HCT116 (cell line): ENCODE results near the gene ISM1. TPM values are rescaled to one million over a fixed set of nuclear protein-coding genes. Genes with fewer than 3 reads are reported as not detected.

ENCODE experiments used
- ATAC-seq: fragments of 200-7000 bp; cut with Tn5 transposase; 2 replicates; pipeline ENCODE4 v1.9.1; 2020; ENCODE audit warnings: mild to moderate bottlenecking, moderate library complexity
- BruUV-seq: library from RNA; stranded (reverse); fragments of 400-500 nt; replicated peaks from 2 replicates; lab custom pipeline; 2021; lab: Mats Ljungman, UMichigan
- CTCF ChIA-PET: fragments of 300-600 bp; sonication (Branson Sonifier 250); formaldehyde crosslinking; loops from one replicate; lab custom pipeline; 2021; ENCODE audit warnings: antibody characterized with exemption; lab: Charles Lee
- POLR2A ChIA-PET: fragments of 300-600, 350-600 bp; sonication (Branson Sonifier 250); formaldehyde crosslinking; loops from one replicate; lab custom pipeline; 2021; ENCODE audit warnings: antibody characterized with exemption; lab: Charles Lee
- RAD21 ChIA-PET, 2 experiments: fragments of 300-600 bp; sonication (Branson Sonifier 250); formaldehyde crosslinking; loops; one replicate each; lab custom pipeline; 2023; ENCODE audit warnings: low total read pairs in 2 of 2; ENCODE audit not compliant: uncharacterized antibody in 2 of 2, unreplicated experiment in 2 of 2, low non-redundant PET in 1 of 2; lab: Charles Lee
- DNase-seq: peaks from one replicate; pipeline ENCODE4 v3.0.0-alpha.2; 2010; ENCODE audit warnings: low read depth, low spot score
- H2AFZ ChIP-seq: fragments of 200-600 bp; shearing (Covaris generic), sonication (generic); 2 replicates; pipeline ENCODE4 v1.6.1; 2017; ENCODE audit warnings: low read depth, mixed run types, mixed read lengths, antibody characterized with exemption, low read length; ENCODE audit not compliant: poor library complexity, severe bottlenecking
- H3K27ac ChIP-seq: 2 replicates; pipeline ENCODE4 v1.5.1; 2012; ENCODE audit warnings: low read depth, low read length
- H3K27me3 ChIP-seq: fragments of 200-600 bp; sonication (generic); 2 replicates; pipeline ENCODE4 v1.6.1; 2016; ENCODE audit warnings: mixed run types, low read length, mixed read lengths; ENCODE audit not compliant: insufficient read depth
- H3K36me3 ChIP-seq, 2 experiments: fragments of 200-500 bp in 1 of 2; fragments of 200-600 bp in 1 of 2; sonication (Bioruptor generic) in 1 of 2; sonication (generic) in 1 of 2; 2 replicates each; pipeline versions ENCODE4 v1.5.1 to v1.6.1; 2014 to 2016; ENCODE audit warnings: low read length in 2 of 2, inconsistent platforms in 1 of 2, mixed read lengths in 1 of 2, mixed run types in 1 of 2; ENCODE audit not compliant: insufficient read depth in 2 of 2, control insufficient read depth in 1 of 2
- H3K4me1 ChIP-seq, 2 experiments: fragments of 200-600 bp in 1 of 2; sonication (generic) in 1 of 2; 2 replicates each; pipeline versions ENCODE4 v1.5.1 to v1.6.1; 2012 to 2017; ENCODE audit warnings: low read length in 2 of 2, inconsistent platforms in 1 of 2, mild to moderate bottlenecking in 1 of 2, mixed read lengths in 1 of 2, mixed run types in 1 of 2, moderate library complexity in 1 of 2; ENCODE audit not compliant: insufficient read depth in 2 of 2, control insufficient read depth in 1 of 2
- H3K4me2 ChIP-seq: fragments of 200-600 bp; sonication (generic); 2 replicates; pipeline ENCODE4 v1.6.1; 2017; ENCODE audit warnings: mixed run types, low read length, mixed read lengths
- H3K4me3 ChIP-seq, 2 experiments: fragments of 200-600 bp in 1 of 2; sonication (generic) in 1 of 2; replicated peaks in 1 of 2; 2 replicates each; pipeline ENCODE4 v1.5.1; 2011 to 2016; ENCODE audit warnings: low read length in 2 of 2, control low read depth in 1 of 2, low read depth in 1 of 2, mild to moderate bottlenecking in 1 of 2, mixed read lengths in 1 of 2, mixed run types in 1 of 2
- H3K79me2 ChIP-seq: fragments of 200-600 bp; sonication (generic); 2 replicates; pipeline ENCODE4 v1.6.1; 2017; ENCODE audit warnings: mild to moderate bottlenecking, mixed run types, low read length, moderate library complexity, mixed read lengths; ENCODE audit not compliant: insufficient read depth
- H3K9ac ChIP-seq: fragments of 200-600 bp; sonication (generic); 2 replicates; pipeline ENCODE4 v1.6.1; 2016; ENCODE audit warnings: low read length, mixed read lengths
- H3K9me2 ChIP-seq: fragments of 200-600 bp; sonication (generic), shearing (Covaris generic); 2 replicates; pipeline ENCODE4 v1.6.1; 2017; ENCODE audit warnings: mixed run types, mild to moderate bottlenecking, moderate library complexity; ENCODE audit not compliant: insufficient read depth
- H3K9me3 ChIP-seq, 2 experiments: fragments of 200-500 bp in 1 of 2; fragments of 200-600 bp in 1 of 2; sonication (Bioruptor generic) in 1 of 2; sonication (generic) in 1 of 2; 2 replicates each; pipeline ENCODE4 v1.6.1; 2014 to 2017; ENCODE audit warnings: low read length in 2 of 2, mixed read lengths in 2 of 2, inconsistent platforms in 1 of 2, low read depth in 1 of 2, mild to moderate bottlenecking in 1 of 2, mixed run types in 1 of 2, moderate library complexity in 1 of 2; ENCODE audit not compliant: control insufficient read depth in 1 of 2, insufficient read depth in 1 of 2
- H4K20me1 ChIP-seq: fragments of 200-600 bp; sonication (generic), shearing (Covaris generic); 2 replicates; pipeline ENCODE4 v1.6.1; 2017; ENCODE audit warnings: mixed run types, mild to moderate bottlenecking, moderate library complexity; ENCODE audit not compliant: insufficient read depth
- ELF1 ChIP-seq: IDR thresholded peaks from 2 replicates; pipeline ENCODE4 v1.6.1; 2012; ENCODE audit warnings: low read depth, borderline replicate concordance
- EZH2 ChIP-seq: fragments of 200-600 bp; sonication (generic); IDR thresholded peaks from 2 replicates; pipeline ENCODE4 v1.6.1; 2017; ENCODE audit warnings: antibody characterized with exemption, mixed run types
- POLR2A ChIP-seq: IDR thresholded peaks from 2 replicates; pipeline ENCODE4 v1.7.0; 2011; ENCODE audit warnings: borderline replicate concordance; ENCODE audit not compliant: insufficient read depth, insufficient read length; ENCODE audit errors: extremely low read depth
- POLR2AphosphoS5 ChIP-seq: IDR thresholded peaks from 2 replicates; pipeline ENCODE4 v1.6.1; 2011; ENCODE audit warnings: mild to moderate bottlenecking, low read depth, low read length, moderate library complexity
- RAD21 ChIP-seq: IDR thresholded peaks from 2 replicates; pipeline ENCODE4 v1.6.1; 2012; ENCODE audit warnings: low read depth, mild to moderate bottlenecking
- SIN3A ChIP-seq: IDR thresholded peaks from 2 replicates; pipeline ENCODE4 v1.6.1; 2012; ENCODE audit warnings: low read depth
- SP1 ChIP-seq: IDR thresholded peaks from 2 replicates; pipeline ENCODE4 v1.6.1; 2012; ENCODE audit warnings: low read depth
- SRF ChIP-seq: IDR thresholded peaks from 2 replicates; pipeline ENCODE4 v1.6.1; 2012; ENCODE audit warnings: low read depth
- TCF7L2 ChIP-seq: IDR thresholded peaks from 2 replicates; pipeline ENCODE4 v1.7.0; 2011; ENCODE audit warnings: borderline replicate concordance, inconsistent platforms; ENCODE audit not compliant: insufficient read depth, insufficient read length; ENCODE audit errors: extremely low read depth
- YY1 ChIP-seq: IDR thresholded peaks from 2 replicates; pipeline ENCODE4 v1.6.1; 2011; ENCODE audit warnings: low read length, low read depth, moderate library complexity, mild to moderate bottlenecking; ENCODE audit not compliant: insufficient replicate concordance; ENCODE audit errors: extremely low read depth
- ZFX ChIP-seq: fragments of 450-650 bp; IDR thresholded peaks from 2 replicates; pipeline ENCODE4 v1.6.1; 2017
- intact Hi-C: fragments of 100-400 bp; cut with micrococcal nuclease; formaldehyde crosslinking; loops from 2 replicates; pipeline ENCODE4 v1.10.0; 2022
- total RNA-seq: library from RNA; stranded (reverse); gene quantifications from one replicate; pipeline ENCODE4 v1.2.1, GENCODE V29; 2021; ENCODE audit not compliant: unreplicated experiment
- TF ChIP-seq, protein P1 (sequence below), 3 experiments: fragments of 200-600 bp in 1 of 3; sonication (generic) in 1 of 3; IDR thresholded peaks in 2 of 3; conservative IDR thresholded peaks in 1 of 3; 2 replicates each; pipeline ENCODE4 v1.5.1; 2012 to 2017; ENCODE audit warnings: low read depth in 2 of 3, low read length in 2 of 3, antibody characterized with exemption in 1 of 3, borderline replicate concordance in 1 of 3, control low read depth in 1 of 3, mild to moderate bottlenecking in 1 of 3, mixed read lengths in 1 of 3, mixed run types in 1 of 3, moderate library complexity in 1 of 3; ENCODE audit not compliant: insufficient read depth in 1 of 3
- TF ChIP-seq, protein P2 (sequence below): IDR thresholded peaks from 2 replicates; pipeline ENCODE4 v1.6.1; 2012

ISM1 gene
- total RNA-seq, 1 experiment from 2014 or later: 0.37 TPM

DNA sequence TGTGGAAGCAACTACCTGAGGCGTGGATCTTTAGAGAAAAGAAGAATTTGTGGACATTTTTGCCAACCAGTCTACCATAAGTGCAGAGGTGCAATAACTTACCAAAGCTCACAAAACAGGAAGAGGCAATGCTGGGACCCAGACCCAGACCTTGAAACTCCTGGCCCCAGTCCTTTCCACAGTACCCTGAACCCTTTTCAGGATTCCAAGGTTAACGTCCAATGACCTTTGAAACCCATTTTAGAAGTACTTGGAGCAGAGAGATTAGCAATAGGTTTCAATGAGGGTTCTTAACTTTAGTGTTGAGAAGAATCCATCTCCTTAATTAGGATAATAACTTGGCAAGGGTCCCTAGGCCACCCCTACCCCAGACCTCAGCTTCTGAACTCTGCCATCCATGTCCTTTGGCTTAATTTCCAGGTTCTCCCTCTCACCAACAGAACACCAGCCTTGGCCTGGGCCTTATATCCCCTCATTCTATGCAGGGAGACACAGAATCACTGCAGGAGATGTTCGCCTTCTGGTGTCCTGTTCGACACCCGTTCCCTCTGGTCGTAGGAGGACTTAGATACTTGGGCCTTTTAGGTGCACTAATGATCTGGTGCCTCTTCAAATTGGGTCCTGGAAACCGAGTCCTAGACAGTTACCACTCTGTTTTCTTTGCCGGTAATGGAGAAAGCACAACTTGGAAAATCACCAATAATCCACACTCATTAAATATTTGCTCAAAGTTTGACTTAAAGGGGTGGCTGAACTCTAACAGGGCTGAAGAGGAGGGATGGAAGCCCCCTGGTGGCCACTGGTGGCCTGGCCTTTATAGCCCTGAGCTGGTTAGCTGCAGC lies 40.6 kb downstream of the ISM1 start:
- H3K79me2 ChIP-seq: no peaks in the 10 kb centered on the region
- POLR2A ChIA-PET: no interaction called here
- no peak overlapping the region for H2AFZ ChIP-seq
- ATAC-seq (peak; percentile 98), DNase-seq (peak; percentile 26)
- no peak overlapping the region for H3K9ac ChIP-seq
- CTCF ChIA-PET: interaction anchor here (0.7 to 1.4 kb wide), 4 partner anchors 12 to 526 kb away, joined by 3 to 15 read pairs (median 4); no protein-coding TSS in a partner anchor
- H3K36me3 ChIP-seq: no peaks in the 10 kb centered on the region
- H3K4me3 ChIP-seq: no peak overlapping the region
- peaks cover 6 to 9% of the 10 kb centered on the region in 2 experiments; a peak in 3 of 4 replicates for H3K4me1 ChIP-seq
- H3K9me2 ChIP-seq: no peaks in the 10 kb centered on the region
- no TSS peak for BruUV-seq
- RAD21 ChIA-PET: no interaction called here
- no peaks in the 10 kb centered on the region for H3K27me3 ChIP-seq
- H4K20me1 ChIP-seq: no peaks in the 10 kb centered on the region
- no peak overlapping the region for H3K4me2 ChIP-seq
- no peak for TF ChIP-seq TCF7L2
- TF ChIP-seq, protein P1, sequence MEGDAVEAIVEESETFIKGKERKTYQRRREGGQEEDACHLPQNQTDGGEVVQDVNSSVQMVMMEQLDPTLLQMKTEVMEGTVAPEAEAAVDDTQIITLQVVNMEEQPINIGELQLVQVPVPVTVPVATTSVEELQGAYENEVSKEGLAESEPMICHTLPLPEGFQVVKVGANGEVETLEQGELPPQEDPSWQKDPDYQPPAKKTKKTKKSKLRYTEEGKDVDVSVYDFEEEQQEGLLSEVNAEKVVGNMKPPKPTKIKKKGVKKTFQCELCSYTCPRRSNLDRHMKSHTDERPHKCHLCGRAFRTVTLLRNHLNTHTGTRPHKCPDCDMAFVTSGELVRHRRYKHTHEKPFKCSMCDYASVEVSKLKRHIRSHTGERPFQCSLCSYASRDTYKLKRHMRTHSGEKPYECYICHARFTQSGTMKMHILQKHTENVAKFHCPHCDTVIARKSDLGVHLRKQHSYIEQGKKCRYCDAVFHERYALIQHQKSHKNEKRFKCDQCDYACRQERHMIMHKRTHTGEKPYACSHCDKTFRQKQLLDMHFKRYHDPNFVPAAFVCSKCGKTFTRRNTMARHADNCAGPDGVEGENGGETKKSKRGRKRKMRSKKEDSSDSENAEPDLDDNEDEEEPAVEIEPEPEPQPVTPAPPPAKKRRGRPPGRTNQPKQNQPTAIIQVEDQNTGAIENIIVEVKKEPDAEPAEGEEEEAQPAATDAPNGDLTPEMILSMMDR (IDR thresholded peaks at IDR 0.05 in 2 of 3, conservative IDR thresholded peaks at IDR 0.05 in 1 of 3; ENCODE audit: borderline replicate concordance in 1 of 3, insufficient read depth in 1 of 3, low read depth in 2 of 3, low read length in 2 of 3): peak; percentile 31 to 87 (median 86); a peak in 5 of 6 replicates
- TF ChIP-seq RAD21: peak; percentile 47
- H3K9me3 ChIP-seq: no peaks in the 10 kb centered on the region
- intact Hi-C loops: loop anchor here (1.0 kb wide), 2 partner anchors 138 to 142 kb away; no protein-coding TSS in a partner anchor
- H3K27ac ChIP-seq: no peak overlapping the region

DNA sequence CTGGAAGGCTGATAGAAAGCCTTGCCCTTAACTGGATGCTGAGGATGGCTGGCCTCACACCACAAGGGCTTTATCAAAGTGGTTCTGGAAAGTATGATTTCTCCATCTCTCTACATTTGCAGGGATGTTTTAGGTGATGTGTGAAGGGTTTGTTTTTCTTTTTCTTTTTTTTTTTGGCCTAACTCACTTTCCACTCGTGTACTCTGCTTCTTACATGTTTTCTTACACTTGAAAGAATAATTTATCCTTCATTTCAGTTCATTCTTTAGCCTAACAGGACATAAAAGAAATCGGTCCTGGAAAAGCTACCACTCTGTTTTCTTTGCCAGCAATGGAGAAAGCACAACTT lies 41.2 kb downstream of the ISM1 start:
- ChIA-PET POLR2A (no interaction called here), RAD21 (no interaction called here), CTCF (interaction anchor here (0.7 to 1.4 kb wide), 4 partner anchors 11 to 525 kb away, joined by 3 to 15 read pairs (median 4); no protein-coding TSS in a partner anchor)
- H3K79me2 ChIP-seq: no peaks in the 10 kb centered on the region
- no peaks in the 10 kb centered on the region for H3K9me3 ChIP-seq
- H3K4me2 ChIP-seq: peak overlapping the region; percentile 10; the same call in 1 of the 2 replicates
- no peak overlapping the region for H2AFZ ChIP-seq
- no peaks in the 10 kb centered on the region for H3K9me2 ChIP-seq
- no peak overlapping the region for H3K4me3 ChIP-seq
- ATAC-seq: no peak
- intact Hi-C loops: loop anchor here (1.0 kb wide), 1 partner anchor 143 kb away; no protein-coding TSS in a partner anchor
- BruUV-seq: no TSS peak
- no peaks in the 10 kb centered on the region for H3K27me3 ChIP-seq
- H3K27ac ChIP-seq: no peak overlapping the region
- no peak overlapping the region for H3K9ac ChIP-seq
- H4K20me1 ChIP-seq: no peaks in the 10 kb centered on the region
- H3K36me3 ChIP-seq: no peaks in the 10 kb centered on the region
- peaks cover 6 to 9% of the 10 kb centered on the region in 2 experiments; a peak in 3 of 4 replicates for H3K4me1 ChIP-seq
- DNase-seq: no peak
- TF ChIP-seq RAD21 (no peak), TCF7L2 (no peak), SP1 (no peak), SIN3A (no peak), ZFX (no peak), EZH2 (no peak), POLR2A (no peak), SRF (no peak), YY1 (no peak), ELF1 (no peak), POLR2AphosphoS5 (no peak)
- TF ChIP-seq, protein P2, sequence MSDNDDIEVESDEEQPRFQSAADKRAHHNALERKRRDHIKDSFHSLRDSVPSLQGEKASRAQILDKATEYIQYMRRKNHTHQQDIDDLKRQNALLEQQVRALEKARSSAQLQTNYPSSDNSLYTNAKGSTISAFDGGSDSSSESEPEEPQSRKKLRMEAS: no peak
